MM.1S (cell line): ENCODE data around the gene C12orf42.

Source experiments
- EZH2 ChIP-seq: fragments of 300-600 bp; sonication (generic); optimal IDR thresholded peaks from 2 replicates; pipeline ENCODE3; 2017; ENCODE audit warnings: low read depth, mild to moderate bottlenecking, antibody characterized with exemption, low read length, mixed read lengths
- EZH2phosphoT487 ChIP-seq: fragments of 300-600 bp; sonication (generic); IDR thresholded peaks from 2 replicates; pipeline ENCODE4 v1.6.1; 2018; ENCODE audit warnings: antibody characterized with exemption, low read length
- TF ChIP-seq, protein P1 (sequence below): fragments of 300-600 bp; sonication (generic); IDR thresholded peaks from 2 replicates; pipeline ENCODE4 v1.5.1; 2016; ENCODE audit warnings: antibody characterized with exemption, low read length, mixed read lengths

DNA sequence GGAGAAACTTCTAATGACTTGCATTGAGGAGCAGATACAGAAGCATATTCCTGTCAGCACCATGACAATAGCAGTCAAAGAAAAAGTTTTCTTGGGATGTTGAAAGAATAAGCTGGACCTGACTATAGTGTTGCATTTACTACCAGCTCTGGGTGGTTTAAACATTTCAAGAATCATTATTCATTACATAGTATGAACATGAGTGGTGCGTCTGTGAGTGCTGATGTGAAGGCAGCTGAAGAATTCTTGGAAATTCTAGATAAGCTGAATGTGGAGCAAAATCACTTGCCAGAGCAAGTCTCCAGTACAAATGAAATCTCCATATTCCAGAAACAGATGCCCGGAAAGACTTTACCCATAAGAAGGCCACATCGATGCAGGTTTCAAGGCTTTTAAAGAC, 46.3 kb upstream of the C12orf42 start:
- TF ChIP-seq, protein P1, sequence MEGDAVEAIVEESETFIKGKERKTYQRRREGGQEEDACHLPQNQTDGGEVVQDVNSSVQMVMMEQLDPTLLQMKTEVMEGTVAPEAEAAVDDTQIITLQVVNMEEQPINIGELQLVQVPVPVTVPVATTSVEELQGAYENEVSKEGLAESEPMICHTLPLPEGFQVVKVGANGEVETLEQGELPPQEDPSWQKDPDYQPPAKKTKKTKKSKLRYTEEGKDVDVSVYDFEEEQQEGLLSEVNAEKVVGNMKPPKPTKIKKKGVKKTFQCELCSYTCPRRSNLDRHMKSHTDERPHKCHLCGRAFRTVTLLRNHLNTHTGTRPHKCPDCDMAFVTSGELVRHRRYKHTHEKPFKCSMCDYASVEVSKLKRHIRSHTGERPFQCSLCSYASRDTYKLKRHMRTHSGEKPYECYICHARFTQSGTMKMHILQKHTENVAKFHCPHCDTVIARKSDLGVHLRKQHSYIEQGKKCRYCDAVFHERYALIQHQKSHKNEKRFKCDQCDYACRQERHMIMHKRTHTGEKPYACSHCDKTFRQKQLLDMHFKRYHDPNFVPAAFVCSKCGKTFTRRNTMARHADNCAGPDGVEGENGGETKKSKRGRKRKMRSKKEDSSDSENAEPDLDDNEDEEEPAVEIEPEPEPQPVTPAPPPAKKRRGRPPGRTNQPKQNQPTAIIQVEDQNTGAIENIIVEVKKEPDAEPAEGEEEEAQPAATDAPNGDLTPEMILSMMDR: no peak
- TF ChIP-seq EZH2 (no peak), EZH2phosphoT487 (no peak)
